Measurements from ENCODE around the gene DCTN1. TPM values are rescaled to one million over a fixed set of nuclear protein-coding genes. Genes with fewer than 3 reads are reported as not detected.

Gene DCTN1
- total RNA-seq, 1 experiment from 2014 or later = 117 TPM

- Mint-ChIP-seq H3K9me3 (ENCODE audit: unreplicated experiment) (peaks cover 3% of the 10 kb centered on the region), H3K36me3 (ENCODE audit: insufficient read depth, unreplicated experiment) (no peaks in the 10 kb centered on the region), H3K27ac (ENCODE audit: low read depth, unreplicated experiment) (no peak overlapping the region), H3K4me3 (ENCODE audit: unreplicated experiment) (no peak overlapping the region), H3K4me1 (ENCODE audit: insufficient read depth, unreplicated experiment) (no peaks in the 10 kb centered on the region), H3K27me3 (ENCODE audit: insufficient read depth, unreplicated experiment) (no peaks in the 10 kb centered on the region)
- ChIA-PET CTCF (interaction anchor here (1.1 kb wide), 1 partner anchor 21 kb away, joined by 3 read pairs; no protein-coding TSS in a partner anchor), POLR2A (no interaction called here)
- no peak for TF ChIP-seq CTCF (IDR thresholded peaks at IDR 0.05; ENCODE audit: unreplicated experiment)
- intact Hi-C loops (cut with micrococcal nuclease) = no loop called here
- no TSS peak for BruUV-seq (replicated peaks)
- DNase-seq (ENCODE audit: unreplicated experiment) = no peak
Measured at GRCh38 chr2:74413001-74413698, 33.0 kb upstream of the DCTN1 start.

- no peak overlapping the region for H3K27ac Mint-ChIP-seq (ENCODE audit: low read depth, unreplicated experiment)
- ChIA-PET CTCF (interaction anchor here (0.6 to 0.7 kb wide), 2 partner anchors 48 to 237 kb away, joined by 3 read pairs; no protein-coding TSS in a partner anchor), POLR2A (interaction anchor here (0.5 kb wide), 1 partner anchor 13 kb away, joined by 3 read pairs; no protein-coding TSS in a partner anchor)
- peaks cover 7% of the 10 kb centered on the region for H3K4me1 Mint-ChIP-seq (ENCODE audit: insufficient read depth, unreplicated experiment)
- H3K27me3 Mint-ChIP-seq (ENCODE audit: insufficient read depth, unreplicated experiment) = no peaks in the 10 kb centered on the region
- no peak overlapping the region for H3K4me3 Mint-ChIP-seq (ENCODE audit: unreplicated experiment)
- no TSS peak for BruUV-seq (replicated peaks)
- peaks cover 5% of the 10 kb centered on the region for H3K9me3 Mint-ChIP-seq (ENCODE audit: unreplicated experiment)
- intact Hi-C loops (cut with micrococcal nuclease) = no loop called here
- H3K36me3 Mint-ChIP-seq (ENCODE audit: insufficient read depth, unreplicated experiment) = no peaks in the 10 kb centered on the region
- DNase-seq (ENCODE audit: unreplicated experiment) = no peak
- no peak for TF ChIP-seq CTCF (IDR thresholded peaks at IDR 0.05; ENCODE audit: unreplicated experiment)
Measured at GRCh38 chr2:74407682-74408081, 27.6 kb upstream of the DCTN1 start.

GRCh38 chr2:74406035-74406434, 25.9 kb upstream of the DCTN1 start:
- no peak for TF ChIP-seq CTCF (IDR thresholded peaks at IDR 0.05; ENCODE audit: unreplicated experiment)
- H3K27ac Mint-ChIP-seq (ENCODE audit: low read depth, unreplicated experiment) = no peak overlapping the region

GRCh38 chr2:74401891-74402290, 21.8 kb upstream of the DCTN1 start:
- DNase-seq (ENCODE audit: unreplicated experiment) = no peak
- H3K4me1 Mint-ChIP-seq (ENCODE audit: insufficient read depth, unreplicated experiment) = peaks cover 10% of the 10 kb centered on the region
- no peak for TF ChIP-seq CTCF (IDR thresholded peaks at IDR 0.05; ENCODE audit: unreplicated experiment)
- H3K27ac Mint-ChIP-seq (ENCODE audit: low read depth, unreplicated experiment) = no peak overlapping the region
- POLR2A ChIA-PET = interaction anchor here (0.6 to 1.8 kb wide), 2 partner anchors 10 to 323 kb away, joined by 3 to 7 read pairs; no protein-coding TSS in a partner anchor
- CTCF ChIA-PET = interaction anchor here (0.6 to 1.6 kb wide), 5 partner anchors 9 to 250 kb away, joined by 3 to 6 read pairs (median 4); no protein-coding TSS in a partner anchor
- BruUV-seq (replicated peaks) = no TSS peak
- H3K27me3 Mint-ChIP-seq (ENCODE audit: insufficient read depth, unreplicated experiment) = no peaks in the 10 kb centered on the region
- no peaks in the 10 kb centered on the region for H3K9me3 Mint-ChIP-seq (ENCODE audit: unreplicated experiment)
- intact Hi-C loops (cut with micrococcal nuclease) = loop anchor here (2.0 kb wide), 1 partner anchor 151 kb away; no protein-coding TSS in a partner anchor
- H3K36me3 Mint-ChIP-seq (ENCODE audit: insufficient read depth, unreplicated experiment) = no peaks in the 10 kb centered on the region
- no peak overlapping the region for H3K4me3 Mint-ChIP-seq (ENCODE audit: unreplicated experiment)

More at GRCh38 chr2:74406035-74406434, 25.9 kb upstream of the DCTN1 start:
- peaks cover 5% of the 10 kb centered on the region for H3K9me3 Mint-ChIP-seq (ENCODE audit: unreplicated experiment)
- intact Hi-C loops (cut with micrococcal nuclease) = no loop called here
- no TSS peak for BruUV-seq (replicated peaks)
- H3K27me3 Mint-ChIP-seq (ENCODE audit: insufficient read depth, unreplicated experiment) = no peaks in the 10 kb centered on the region
- peaks cover 7% of the 10 kb centered on the region for H3K4me1 Mint-ChIP-seq (ENCODE audit: insufficient read depth, unreplicated experiment)
- ChIA-PET POLR2A (no interaction called here), CTCF (interaction anchor here (0.6 kb wide), 1 partner anchor 15 kb away, joined by 3 read pairs; no protein-coding TSS in a partner anchor)
- H3K4me3 Mint-ChIP-seq (ENCODE audit: unreplicated experiment) = no peak overlapping the region
- no peaks in the 10 kb centered on the region for H3K36me3 Mint-ChIP-seq (ENCODE audit: insufficient read depth, unreplicated experiment)
- no peak for DNase-seq (ENCODE audit: unreplicated experiment)

Measured in MCF 10A (cell line).